T-helper 17 cell (primary cell): ENCODE measurements around the gene FGFBP1. TPM values are rescaled to one million over a fixed set of nuclear protein-coding genes. Genes with fewer than 3 reads are reported as not detected.

ENCODE experiments used
- ATAC-seq: fragments of 150-1000 bp; cut with Tn5 transposase; 2 replicates; pipeline ENCODE4 v1.10.0; 2021; ENCODE audit warnings: mild to moderate bottlenecking, moderate library complexity
- DNase-seq, 3 donors: peaks; one replicate each; pipeline versions ENCODE4 v3.0.0 to v3.0.0-alpha.2; 2020 to 2021
- H3K9me3 ChIP-seq: one replicate; pipeline ENCODE4 v1.7.0; 2013; ENCODE audit warnings: low read length, mild to moderate bottlenecking; ENCODE audit not compliant: control insufficient read depth, poor library complexity, severe bottlenecking
- H3K27ac Mint-ChIP-seq: one replicate; pipeline ENCODE4 v1.8.0; 2022; ENCODE audit warnings: mild to moderate bottlenecking, moderate library complexity, mixed read lengths
- H3K27me3 Mint-ChIP-seq: one replicate; pipeline ENCODE4 v1.8.0; 2022; ENCODE audit warnings: mixed read lengths
- H3K36me3 Mint-ChIP-seq: one replicate; pipeline ENCODE4 v1.8.0; 2022; ENCODE audit warnings: low read depth, mixed read lengths
- H3K4me1 Mint-ChIP-seq: one replicate; pipeline ENCODE4 v1.8.0; 2022; ENCODE audit warnings: mild to moderate bottlenecking, mixed read lengths
- H3K4me3 Mint-ChIP-seq: one replicate; pipeline ENCODE4 v1.8.0; 2022; ENCODE audit warnings: mild to moderate bottlenecking, moderate library complexity, mixed read lengths
- total RNA-seq, 4 donors: library from RNA in 2 of 4; stranded (reverse) in 2 of 4; gene quantifications; one replicate each; pipeline ENCODE4 v1.2.3 and lab custom pipeline; 2022 to 2026

The FGFBP1 gene
- total RNA-seq, 2 donors from 2014 or later, result not detected

GRCh38 chr4:15894921-15895916 lies 43.3 kb downstream of the FGFBP1 start:
- DNase-seq (no peak), ATAC-seq (no peak)
- H3K27ac Mint-ChIP-seq, result no peak overlapping the region
- H3K9me3 ChIP-seq, result no peaks in the 10 kb centered on the region
- H3K4me1 Mint-ChIP-seq, result peaks cover 2% of the 10 kb centered on the region
- no peak overlapping the region for H3K4me3 Mint-ChIP-seq
- H3K36me3 Mint-ChIP-seq, result no peaks in the 10 kb centered on the region
- H3K27me3 Mint-ChIP-seq, result peaks cover 59% of the 10 kb centered on the region

- H3K4me3 Mint-ChIP-seq, result no peak overlapping the region
- no peaks in the 10 kb centered on the region for H3K36me3 Mint-ChIP-seq
- DNase-seq (no peak), ATAC-seq (no peak)
- no peak overlapping the region for H3K27ac Mint-ChIP-seq
- H3K9me3 ChIP-seq, result no peaks in the 10 kb centered on the region
- H3K4me1 Mint-ChIP-seq, result peaks cover 2% of the 10 kb centered on the region
- H3K27me3 Mint-ChIP-seq, result peaks cover 61% of the 10 kb centered on the region
Measured at GRCh38 chr4:15894393-15894792, 44.1 kb downstream of the FGFBP1 start.

- DNase-seq, result no peak
- no peak overlapping the region for H3K27ac Mint-ChIP-seq
- no peaks in the 10 kb centered on the region for H3K36me3 Mint-ChIP-seq
- H3K4me3 Mint-ChIP-seq, result no peak overlapping the region
- no peak for ATAC-seq
- peaks cover 58% of the 10 kb centered on the region for H3K27me3 Mint-ChIP-seq
- no peaks in the 10 kb centered on the region for H3K9me3 ChIP-seq
- H3K4me1 Mint-ChIP-seq, result peaks cover 2% of the 10 kb centered on the region
Measured at GRCh38 chr4:15893962-15894361, 44.6 kb downstream of the FGFBP1 start.

- Mint-ChIP-seq H3K36me3 (no peaks in the 10 kb centered on the region), H3K27ac (no peak overlapping the region), H3K27me3 (peaks cover 38% of the 10 kb centered on the region), H3K4me1 (peaks cover 2% of the 10 kb centered on the region), H3K4me3 (no peak overlapping the region)
- DNase-seq, result no peak
- ATAC-seq, result no peak
- no peaks in the 10 kb centered on the region for H3K9me3 ChIP-seq
Measured at GRCh38 chr4:15891312-15891711, 47.2 kb downstream of the FGFBP1 start.

GRCh38 chr4:15890246-15890829 lies 48.2 kb downstream of the FGFBP1 start:
- H3K9me3 ChIP-seq, result no peaks in the 10 kb centered on the region
- Mint-ChIP-seq H3K4me3 (no peak overlapping the region), H3K27me3 (peaks cover 43% of the 10 kb centered on the region), H3K4me1 (peaks cover 2% of the 10 kb centered on the region), H3K36me3 (no peaks in the 10 kb centered on the region), H3K27ac (no peak overlapping the region)
- ATAC-seq, result no peak
- no peak for DNase-seq

- H3K4me1 Mint-ChIP-seq, result peaks cover 2% of the 10 kb centered on the region
- no peak overlapping the region for H3K4me3 Mint-ChIP-seq
- H3K27me3 Mint-ChIP-seq, result peaks cover 52% of the 10 kb centered on the region
- ATAC-seq, result no peak
- no peaks in the 10 kb centered on the region for H3K36me3 Mint-ChIP-seq
- no peak for DNase-seq
- no peaks in the 10 kb centered on the region for H3K9me3 ChIP-seq
- no peak overlapping the region for H3K27ac Mint-ChIP-seq
Measured at GRCh38 chr4:15888515-15888914, 50.0 kb downstream of the FGFBP1 start.

Other genes with a start within 250 kb of the FGFBP1 start
- gene BST1, start 235.7 kb downstream of the FGFBP1 start, total RNA-seq, result 1 to 10 TPM in 1 of 2 donors, under 1 TPM in 1; 0.89 to 1.9 TPM
- gene CD38, start 160.4 kb downstream of the FGFBP1 start, total RNA-seq, result 1 to 10 TPM; 1.4 TPM
- gene FGFBP2, start 24.4 kb upstream of the FGFBP1 start, total RNA-seq, result under 1 TPM in 1 of 2 donors, not detected in 1; 0.50 TPM
- not detected for gene PROM1, start 145.3 kb upstream of the FGFBP1 start, total RNA-seq